Spleen (tissue), 11 donors: ENCODE data around the gene LONRF2. TPM values are rescaled to one million over a fixed set of nuclear protein-coding genes. Genes with fewer than 3 reads are reported as not detected.

ENCODE experiments used
- DNase-seq: peaks from one replicate; pipeline ENCODE4 v3.0.0-alpha.2; 2020
- H3K27ac ChIP-seq, 8 donors: fragments of 200-600 bp; sonication (generic) in 7 of 8; 1 replicate in 4 of 8; 2 replicates in 4 of 8; pipeline versions ENCODE4 v1.5.0 to v1.8.0; 2016 to 2021; ENCODE audit warnings: inconsistent platforms in 4 of 8, mild to moderate bottlenecking in 4 of 8, moderate library complexity in 1 of 8
- H3K27me3 ChIP-seq, 7 donors: fragments of 200-600 bp; sonication (generic) in 6 of 7; replicated peaks in 1 of 7; 1 replicate in 4 of 7; 2 replicates in 3 of 7; pipeline versions ENCODE4 v1.5.0 to v1.8.0; 2016 to 2021; ENCODE audit warnings: inconsistent platforms in 3 of 7, mild to moderate bottlenecking in 1 of 7
- H3K36me3 ChIP-seq, 6 donors: fragments of 200-600 bp; sonication (generic) in 5 of 6; 1 replicate in 4 of 6; 2 replicates in 2 of 6; pipeline versions ENCODE4 v1.5.0 to v1.8.0; 2016 to 2021; ENCODE audit warnings: inconsistent platforms in 2 of 6
- H3K4me1 ChIP-seq, 6 donors: fragments of 200-600 bp; sonication (generic) in 5 of 6; 1 replicate in 3 of 6; 2 replicates in 3 of 6; pipeline versions ENCODE4 v1.5.0 to v1.8.0; 2016 to 2021; ENCODE audit warnings: inconsistent platforms in 3 of 6
- H3K4me3 ChIP-seq, 8 donors: fragments of 200-600 bp; sonication (generic) in 7 of 8; 1 replicate in 4 of 8; 2 replicates in 4 of 8; pipeline versions ENCODE4 v1.5.0 to v1.8.0; 2016 to 2021; ENCODE audit warnings: inconsistent platforms in 4 of 8, mild to moderate bottlenecking in 4 of 8, moderate library complexity in 2 of 8
- H3K9me3 ChIP-seq, 8 donors: fragments of 200-600 bp; sonication (generic) in 7 of 8; 1 replicate in 4 of 8; 2 replicates in 4 of 8; pipeline versions ENCODE4 v1.5.0 to v1.8.0; 2016 to 2021; ENCODE audit warnings: inconsistent platforms in 4 of 8
- CTCF ChIP-seq, 11 experiments: fragments of 200-600 bp in 7 of 11; fragments of 450-650 bp in 4 of 11; sonication (generic) in 4 of 11; IDR thresholded peaks in 8 of 11; conservative IDR thresholded peaks in 3 of 11; 1 replicate in 7 of 11; 2 replicates in 4 of 11; pipeline versions ENCODE4 v1.4.0 to v1.8.0; 2016 to 2021; ENCODE audit warnings: antibody characterized with exemption in 11 of 11, inconsistent platforms in 4 of 11, mild to moderate bottlenecking in 1 of 11
- POLR2A ChIP-seq, 3 donors: fragments of 450-650 bp; IDR thresholded peaks; one replicate each; pipeline ENCODE4 v1.5.1; 2017; ENCODE audit warnings: antibody characterized with exemption in 3 of 3, mild to moderate bottlenecking in 1 of 3
- POLR2AphosphoS5 ChIP-seq, 3 donors: sonication (generic); formaldehyde crosslinking; IDR thresholded peaks; one replicate each; pipeline ENCODE4 v1.5.1; 2017; ENCODE audit warnings: antibody characterized with exemption in 3 of 3
- WGBS, 5 donors: extraction: QIAGEN DNeasy Blood & Tissue Kit in 3 of 5; methylation state at CpG; one replicate each; pipeline versions ENCODE4 v1.1.5 to v1.1.7; 2013 to 2018; 5-methylcytosine and 5-hydroxymethylcytosine counted together
- intact Hi-C: fragments of 100-400 bp; cut with DNase I; formaldehyde crosslinking; loops from one replicate; pipeline ENCODE4 v1.15.0; 2023; ENCODE audit warnings: low total_unique reads
- polyA plus RNA-seq, 3 donors: library from polyadenylated mRNA; stranded (reverse); fragments of 200-250 nt; gene quantifications; one replicate each; pipeline ENCODE4 v1.2.1, GENCODE V29; 2013
- total RNA-seq, 7 donors: library from RNA; depleted of rRNA in 3 of 7; stranded (reverse); fragments of >200 nt in 3 of 7; fragmentation: NEBNext Ultra II Directional in 4 of 7; extraction: Animal tissue kit (Norgen Biotek cat#: 25700) in 4 of 7; gene quantifications; one replicate each; pipeline versions ENCODE4 v1.1.0 to v1.2.1, GENCODE V29; 2016 to 2021
- donor health status: healthy with polysubstance abuse.
- donor health status: DM: no; HTN: no; CAD: no; lungs with moderate emphysema.
- donor health status: DM: no; HTN: no; CAD: no.
- donor health status: Bipolar disorder and iron deficiency.
- donor health status: healthy.
- donor health status: DM: no; HTN: no; CAD: no.
- donor health status: DM: yes; HTN: yes; CAD: no.

LONRF2 gene
- total and polyA plus RNA-seq, 10 donors: 0.11 to 4.9 (median 1.9) TPM

DNA sequence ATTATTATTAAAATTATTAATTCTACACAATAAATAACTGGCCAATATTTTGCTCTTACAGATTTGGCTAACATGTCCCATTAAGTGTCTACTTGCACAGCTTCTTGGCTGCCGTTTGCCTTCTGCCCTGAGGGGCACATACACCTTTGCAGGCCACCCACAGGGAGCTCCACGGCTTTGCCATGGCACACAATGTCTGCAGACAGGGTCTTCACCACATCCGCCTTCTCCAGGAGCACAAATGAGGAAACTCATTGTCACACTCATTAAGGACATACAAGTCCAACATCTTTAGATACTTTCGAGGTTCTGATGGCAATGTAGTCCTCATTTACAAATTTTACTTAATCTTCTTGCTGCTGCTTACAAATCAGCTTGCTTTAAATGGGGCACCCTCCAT, 45.6 kb downstream of the LONRF2 start:
- Histone ChIP-seq H3K27me3 (peaks cover 0 to 5% (median 0%) of the 10 kb centered on the region in 7 donors), H3K27ac (no peak overlapping the region), H3K9me3 (no peaks in the 10 kb centered on the region), H3K36me3 (no peaks in the 10 kb centered on the region), H3K4me1 (no peaks in the 10 kb centered on the region), H3K4me3 (no peak overlapping the region)
- intact Hi-C loops: no loop called here
- DNase-seq: no peak
- TF ChIP-seq POLR2A (IDR thresholded peaks at IDR 0.05): no peak
- TF ChIP-seq CTCF (IDR thresholded peaks at IDR 0.05 in 8 of 11, conservative IDR thresholded peaks at IDR 0.05 in 3 of 11): no peak
- TF ChIP-seq POLR2AphosphoS5 (IDR thresholded peaks at IDR 0.05): no peak
- WGBS, 5 donors: 84 to 92% (median 86%) methylated on average over 4 of the region's 4 CpGs

DNA sequence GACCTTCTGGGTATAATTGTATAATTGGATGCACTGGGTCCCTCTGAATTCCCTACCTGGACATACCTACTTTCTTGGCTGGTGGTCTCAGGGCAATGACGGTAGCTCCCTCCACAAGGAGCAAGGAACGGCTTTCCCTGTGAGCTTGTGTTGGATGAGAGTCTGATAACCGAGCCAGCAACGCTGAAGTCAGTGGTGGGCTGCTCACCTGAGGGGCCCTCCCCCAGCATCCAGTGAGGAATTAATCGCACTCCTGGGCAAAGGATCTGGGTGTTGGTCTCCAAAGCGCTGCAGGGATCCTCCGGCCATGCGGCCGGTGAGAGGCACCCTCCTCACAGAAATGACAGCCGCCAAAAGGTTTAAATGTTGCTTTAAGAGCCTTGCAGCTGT, 47.1 kb downstream of the LONRF2 start:
- intact Hi-C loops: no loop called here
- Histone ChIP-seq H3K9me3 (no peaks in the 10 kb centered on the region), H3K4me1 (no peaks in the 10 kb centered on the region), H3K36me3 (no peaks in the 10 kb centered on the region), H3K27ac (no peak overlapping the region), H3K27me3 (peaks cover 0 to 3% (median 0%) of the 10 kb centered on the region in 7 donors), H3K4me3 (no peak overlapping the region)
- DNase-seq: no peak
- TF ChIP-seq POLR2A (IDR thresholded peaks at IDR 0.05) (no peak), POLR2AphosphoS5 (IDR thresholded peaks at IDR 0.05) (no peak), CTCF (IDR thresholded peaks at IDR 0.05 in 8 of 11, conservative IDR thresholded peaks at IDR 0.05 in 3 of 11) (no peak)
- 80 to 87% (median 82%) methylated on average over 10 of the region's 10 CpGs for WGBS, 5 donors

DNA sequence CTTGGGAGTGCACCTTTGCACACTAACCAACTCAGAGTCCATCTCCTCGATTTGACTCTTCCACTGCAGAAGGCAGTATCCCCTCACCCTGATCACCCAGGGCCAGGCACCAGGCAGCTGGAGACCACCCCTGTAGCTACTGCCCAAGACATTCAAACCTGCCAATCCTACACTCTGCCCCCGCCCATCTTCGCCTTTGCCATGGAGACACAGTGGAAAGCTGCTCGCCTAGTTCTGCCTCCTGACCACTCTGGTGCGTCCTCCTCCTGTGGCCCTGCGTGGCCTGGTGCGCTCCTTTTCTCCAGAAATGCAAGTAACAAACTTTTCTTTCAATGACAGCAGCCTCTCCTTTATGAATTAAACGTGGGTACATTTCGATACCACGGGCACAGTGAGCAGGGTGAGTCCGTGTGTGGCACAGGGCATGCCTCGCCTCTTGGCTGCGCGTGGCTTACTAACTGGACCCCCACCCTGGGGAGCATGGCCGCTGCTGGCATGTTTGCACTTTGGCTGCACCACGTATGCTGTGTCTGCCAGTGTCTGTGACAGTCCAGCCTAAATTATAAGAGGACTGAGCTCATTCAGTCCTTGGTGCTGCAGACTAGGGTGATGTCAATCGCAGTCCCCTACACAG, 47.6 kb downstream of the LONRF2 start:
- intact Hi-C loops: loop anchor here (5.0 kb wide), 1 partner anchor 108 kb away; no protein-coding TSS in a partner anchor
- TF ChIP-seq CTCF (IDR thresholded peaks at IDR 0.05 in 8 of 11, conservative IDR thresholded peaks at IDR 0.05 in 3 of 11) (no peak), POLR2AphosphoS5 (IDR thresholded peaks at IDR 0.05) (no peak)
- no peaks in the 10 kb centered on the region for H3K9me3 ChIP-seq
- no peaks in the 10 kb centered on the region for H3K36me3 ChIP-seq
- no peak for DNase-seq
- peaks cover 0 to 3% (median 0%) of the 10 kb centered on the region in 7 donors for H3K27me3 ChIP-seq
- H3K4me1 ChIP-seq: no peaks in the 10 kb centered on the region
- WGBS, 5 donors: 84 to 94% (median 90%) methylated on average over 13 to 17 of the region's 17 CpGs
- H3K27ac ChIP-seq: no peak overlapping the region
- H3K4me3 ChIP-seq: no peak overlapping the region

DNA sequence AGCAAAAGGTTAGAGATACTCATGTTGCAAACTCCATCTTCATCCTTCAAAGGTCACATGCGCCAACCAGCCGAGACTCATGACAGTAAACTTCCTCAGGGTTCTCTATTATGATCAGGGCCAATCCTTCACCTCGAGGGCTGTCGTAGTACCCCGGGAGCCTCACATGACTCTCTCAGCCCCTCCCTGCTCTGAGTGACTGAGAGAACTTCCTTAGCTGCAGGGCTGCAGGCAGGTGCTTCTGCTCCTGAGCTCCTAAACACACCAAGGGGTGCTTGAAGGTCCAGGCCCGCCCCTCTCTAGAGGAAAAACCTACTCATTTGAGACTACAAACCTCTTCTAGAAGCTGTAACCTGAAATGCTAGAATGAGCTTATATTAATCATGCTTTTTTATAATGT, 48.2 kb downstream of the LONRF2 start:
- Histone ChIP-seq H3K4me3 (no peak overlapping the region), H3K27me3 (peaks cover 0 to 3% (median 0%) of the 10 kb centered on the region in 7 donors), H3K27ac (no peak overlapping the region), H3K9me3 (no peaks in the 10 kb centered on the region), H3K36me3 (no peaks in the 10 kb centered on the region), H3K4me1 (no peaks in the 10 kb centered on the region)
- intact Hi-C loops: loop anchor here (5.0 kb wide), 1 partner anchor 108 kb away; no protein-coding TSS in a partner anchor
- no peak for DNase-seq
- TF ChIP-seq CTCF (IDR thresholded peaks at IDR 0.05 in 8 of 11, conservative IDR thresholded peaks at IDR 0.05 in 3 of 11): no peak
- no peak for TF ChIP-seq POLR2A (IDR thresholded peaks at IDR 0.05)
- TF ChIP-seq POLR2AphosphoS5 (IDR thresholded peaks at IDR 0.05): no peak
- WGBS, 5 donors: 43 to 51% (median 46%) methylated on average over 6 of the region's 6 CpGs
